GM19025 (cell line): ENCODE measurements around the gene CNEP1R1.

Experiments
- ATAC-seq: cut with Tn5 transposase; IDR thresholded peaks from one replicate; pipeline ENCODE4 v1.9.1; 2021; ENCODE audit warnings: mild to moderate bottlenecking, low read depth, moderate library complexity; ENCODE audit not compliant: unreplicated experiment

Gene CNEP1R1

DNA sequence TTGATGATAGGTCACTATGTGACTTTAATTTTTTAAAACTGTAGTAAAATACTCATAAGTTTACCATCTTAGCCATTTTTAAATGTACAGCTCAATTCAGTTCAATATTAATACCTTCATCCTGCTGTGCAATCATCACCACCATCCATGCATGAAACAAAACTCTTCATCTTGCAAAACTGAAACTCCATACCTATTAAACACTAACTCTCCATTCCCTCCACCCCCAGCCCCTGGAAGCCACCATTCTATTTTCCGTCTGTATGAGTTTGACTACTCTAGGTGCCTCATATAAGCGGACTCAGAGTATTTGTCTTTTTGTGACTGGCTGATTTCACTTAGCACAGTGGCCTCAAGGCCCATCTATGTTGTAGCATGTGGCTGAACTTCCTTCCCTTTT lies 9.4 kb upstream of the CNEP1R1 start:
- ATAC-seq = no peak

GRCh38 chr16:50017553-50017952 lies 7.5 kb upstream of the CNEP1R1 start:
- ATAC-seq = no peak

DNA sequence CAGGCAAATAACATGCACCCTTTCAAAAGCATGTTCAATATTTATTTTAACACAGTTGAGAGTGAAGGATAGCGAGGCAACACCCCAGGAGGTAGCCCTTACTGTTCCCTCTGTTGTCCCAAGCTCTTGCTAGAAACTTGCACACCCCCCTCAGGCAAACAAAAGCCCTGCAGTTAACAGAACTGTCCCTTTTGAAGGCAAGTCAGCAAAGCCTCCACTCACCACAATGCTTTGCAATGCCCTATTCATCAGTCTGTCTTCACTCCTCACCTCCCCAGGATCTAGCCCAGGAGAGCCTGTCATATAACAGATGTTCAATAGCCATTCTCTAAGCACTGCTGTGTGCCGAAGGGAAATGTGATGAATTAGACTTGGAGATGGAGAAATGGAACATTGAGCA lies 3.5 kb upstream of the CNEP1R1 start:
- ATAC-seq = no peak

DNA sequence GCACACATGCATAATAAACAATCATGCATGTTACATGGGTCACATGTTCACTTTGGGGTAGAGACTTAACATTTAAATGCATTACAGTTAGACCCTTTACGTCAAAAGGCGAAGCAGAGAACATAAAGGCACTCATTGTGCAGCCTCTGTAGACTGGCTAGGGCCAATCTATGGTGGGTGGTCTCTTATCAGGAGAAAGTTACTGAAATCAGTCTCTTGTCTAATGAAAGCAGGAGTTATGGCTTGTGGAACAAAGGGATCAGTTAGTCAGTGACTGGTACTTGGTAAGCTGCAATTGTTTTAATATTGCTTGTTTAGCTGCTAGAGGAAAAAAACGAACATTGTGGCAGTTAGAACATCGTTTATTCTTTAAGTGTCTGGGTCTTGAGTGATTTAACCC lies 1.4 kb upstream of the CNEP1R1 start:
- no peak for ATAC-seq

DNA sequence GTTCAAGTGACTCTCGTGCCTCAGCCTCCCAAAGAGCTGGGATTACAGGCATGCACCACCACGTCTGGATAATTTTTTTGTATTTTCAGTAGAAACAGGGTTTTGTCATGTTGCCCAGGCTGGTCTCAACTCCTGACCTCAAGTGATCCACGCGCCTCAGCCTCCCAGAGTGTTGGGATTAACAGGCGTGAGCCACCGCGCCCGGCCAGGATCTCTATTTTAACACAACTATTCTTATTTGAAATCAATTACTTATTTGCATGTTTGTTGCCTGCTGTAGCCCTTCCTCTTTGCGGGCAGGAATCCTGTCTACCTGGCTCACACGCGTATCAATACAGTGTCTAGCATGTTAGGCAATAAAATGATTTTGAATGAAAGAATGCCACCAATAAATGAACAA lies 818 bp upstream of the CNEP1R1 start:
- no peak for ATAC-seq

- peak; percentile 1 for ATAC-seq
Measured at GRCh38 chr16:50025537-50025931, 509 bp downstream of the CNEP1R1 start.

GRCh38 chr16:50027829-50028228 lies 2.8 kb downstream of the CNEP1R1 start:
- ATAC-seq = no peak

GRCh38 chr16:50035468-50035992 lies 10.5 kb downstream of the CNEP1R1 start:
- ATAC-seq = no peak

- no peak for ATAC-seq
Measured at GRCh38 chr16:50036426-50036825, 11.4 kb downstream of the CNEP1R1 start.

DNA sequence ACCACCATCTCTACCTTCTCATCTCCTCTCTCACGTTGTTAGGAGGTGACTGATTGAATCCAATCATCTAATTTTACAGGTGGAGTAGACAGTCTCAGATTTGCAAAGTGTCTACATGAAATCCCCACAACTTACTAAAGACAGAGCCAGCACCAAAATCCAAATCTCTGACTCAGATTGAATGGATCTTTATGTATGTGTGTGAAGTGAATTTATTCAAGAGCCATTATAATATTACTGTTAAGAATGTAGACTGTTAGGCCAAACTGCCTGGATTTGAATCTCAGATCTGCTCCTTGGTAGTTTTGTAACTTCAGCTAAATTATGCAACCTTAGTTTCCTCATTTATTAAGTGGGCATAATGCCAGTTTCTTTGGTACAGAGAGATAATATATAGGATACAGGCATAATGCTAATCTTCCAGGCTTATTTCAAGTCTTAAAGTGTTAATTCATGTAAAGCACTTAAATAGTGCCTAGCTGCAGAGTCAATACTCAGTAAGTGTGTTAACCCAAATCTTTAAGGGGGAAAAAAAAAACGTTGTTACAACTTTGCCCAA lies 12.7 kb downstream of the CNEP1R1 start:
- no peak for ATAC-seq

DNA sequence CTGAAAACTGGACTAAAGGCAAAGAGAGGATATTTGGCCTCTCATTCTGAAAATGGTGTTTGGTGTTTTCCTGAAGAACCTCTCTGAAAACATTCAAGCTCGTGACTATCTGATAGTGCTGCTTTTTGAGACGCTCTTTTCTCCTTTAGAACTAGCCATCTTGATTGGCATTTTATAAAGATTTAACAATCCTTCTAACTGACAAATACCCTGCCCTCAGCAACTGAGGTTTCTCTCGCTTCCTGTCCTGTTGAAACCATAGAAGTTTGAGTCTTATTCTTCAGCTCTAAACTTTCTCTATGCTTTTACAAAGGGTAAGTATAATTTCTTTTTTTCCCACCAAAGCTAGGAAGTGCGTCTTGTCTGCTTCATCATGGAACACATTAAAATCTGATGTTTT lies 13.3 kb downstream of the CNEP1R1 start:
- ATAC-seq = no peak

- no peak for ATAC-seq
Measured at GRCh38 chr16:50038756-50039529, 13.9 kb downstream of the CNEP1R1 start.

DNA sequence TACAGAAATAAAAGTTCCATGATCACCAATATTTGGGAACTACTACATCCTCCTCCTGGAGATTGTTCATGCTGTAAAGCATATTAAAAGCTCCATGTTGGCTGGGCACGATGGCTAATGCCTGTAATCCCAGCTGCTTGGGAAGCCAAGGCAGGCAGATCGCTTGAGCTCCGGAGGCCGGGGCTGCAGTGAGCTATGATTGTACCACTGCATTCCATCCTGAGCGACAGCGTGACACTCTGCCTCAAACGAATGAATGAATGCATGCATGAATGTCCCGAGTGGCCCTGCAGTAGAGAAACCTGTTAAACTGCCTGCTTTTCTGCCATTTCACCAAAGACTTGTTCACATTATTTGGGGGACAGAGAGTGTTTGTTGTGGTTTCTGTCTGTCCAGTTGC lies 15.0 kb downstream of the CNEP1R1 start:
- no peak for ATAC-seq

GRCh38 chr16:50040710-50041109 lies 15.7 kb downstream of the CNEP1R1 start:
- no peak for ATAC-seq

- no peak for ATAC-seq
Measured at GRCh38 chr16:50043358-50043757, 18.3 kb downstream of the CNEP1R1 start.

- no peak for ATAC-seq
Measured at GRCh38 chr16:50045412-50045811, 20.4 kb downstream of the CNEP1R1 start.

DNA sequence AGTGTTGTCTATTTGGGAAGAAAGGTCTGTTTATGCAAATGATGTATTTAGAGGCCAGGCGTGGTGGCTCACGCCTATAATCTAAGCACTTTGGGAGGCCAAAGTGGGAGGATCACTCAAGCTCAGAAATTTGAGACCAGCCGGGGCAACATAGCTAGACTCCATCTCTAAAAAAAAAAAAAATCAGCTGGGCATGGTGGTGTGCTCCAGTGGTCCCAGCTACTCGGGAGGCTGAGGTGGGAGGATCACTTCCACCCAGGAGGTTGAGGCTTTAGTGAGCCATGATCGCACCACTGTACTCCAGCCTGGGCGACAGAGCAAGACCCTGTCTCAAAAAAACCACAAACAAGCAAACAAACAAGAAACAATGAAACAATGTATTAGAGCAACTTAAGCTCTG lies 21.8 kb downstream of the CNEP1R1 start:
- ATAC-seq = no peak

DNA sequence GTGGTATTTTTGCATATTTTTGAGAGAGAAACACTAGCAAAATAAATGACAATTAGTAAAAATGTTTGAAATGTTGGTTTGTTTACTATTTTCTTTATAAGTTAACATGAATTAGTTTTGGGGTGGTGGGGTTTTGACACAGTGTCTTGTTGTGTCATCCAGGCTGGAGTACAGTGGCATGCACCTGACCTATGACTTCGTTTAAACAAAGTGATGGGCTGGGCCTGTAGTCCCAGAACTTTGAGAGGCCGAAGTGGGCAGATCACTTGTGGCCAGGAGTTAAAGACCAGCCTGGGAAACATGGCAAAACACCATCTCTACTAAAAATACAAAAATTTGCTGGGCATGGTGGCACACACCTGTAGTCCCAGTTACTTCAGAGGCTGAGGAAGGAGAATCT lies 22.8 kb downstream of the CNEP1R1 start:
- ATAC-seq = no peak

DNA sequence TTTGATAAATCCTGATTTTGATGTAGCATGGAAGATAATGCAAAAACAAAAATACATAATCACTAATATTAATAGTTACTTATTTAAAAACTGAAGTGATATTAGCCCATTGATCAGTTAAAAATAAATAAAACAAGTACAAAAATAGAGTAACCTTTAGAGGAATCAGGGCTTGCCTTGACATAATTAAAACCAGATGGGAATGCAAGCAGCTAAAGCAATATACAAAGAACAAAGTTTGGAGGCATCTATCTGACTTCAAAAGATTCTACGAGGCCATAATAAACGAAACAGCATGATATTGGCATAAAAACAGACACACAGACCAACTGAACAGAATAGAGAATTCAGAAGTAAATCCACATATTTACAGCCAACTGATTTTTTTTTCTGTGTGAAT lies 25.8 kb downstream of the CNEP1R1 start:
- ATAC-seq = no peak

GRCh38 chr16:50056226-50056625 lies 31.2 kb downstream of the CNEP1R1 start:
- no peak for ATAC-seq

- ATAC-seq = no peak
Measured at GRCh38 chr16:50058091-50058771, 33.2 kb downstream of the CNEP1R1 start.

- ATAC-seq = no peak
Measured at GRCh38 chr16:50059111-50059510, 34.1 kb downstream of the CNEP1R1 start.
